HepG2 (cell line): ENCODE data around the gene SLC25A15. TPM values are rescaled to one million over a fixed set of nuclear protein-coding genes. Genes with fewer than 3 reads are reported as not detected.

Experiments used
- ATAC-seq: fragments of 200-7000 bp; cut with Tn5 transposase; 3 replicates; pipeline ENCODE4 v1.9.1; 2020; ENCODE audit warnings: mild to moderate bottlenecking, moderate library complexity
- BruUV-seq: library from RNA; stranded (reverse); fragments of 400-500 nt; replicated peaks from 2 replicates; lab custom pipeline; 2021; lab: Mats Ljungman, UMichigan
- CTCF ChIA-PET: fragments of 300-600 bp; formaldehyde crosslinking; extraction: SDS; loops from one replicate; lab custom pipeline; 2021; ENCODE audit warnings: low total read pairs, inconsistent platforms, low intra/inter-chr PET ratio; lab: Yijun Ruan, JAX
- POLR2A ChIA-PET: fragments of 350-600 bp; sonication (Branson Sonifier 250); formaldehyde crosslinking; loops from one replicate; lab custom pipeline; 2020; ENCODE audit warnings: antibody characterized with exemption, inconsistent platforms; lab: Yijun Ruan, JAX
- DNase-seq: peaks from one replicate; pipeline ENCODE4 v3.0.0-alpha.2; 2015; ENCODE audit warnings: low spot score
- FAIRE-seq: peaks from 3 replicates; lab custom pipeline; 2011; peaks lifted over from hg19 to GRCh38; lab: Jason Lieb, UNC
- H2AFZ ChIP-seq: one replicate; pipeline ENCODE4 v1.6.1; 2011; ENCODE audit warnings: low read length, inconsistent platforms
- H3K27ac ChIP-seq: fragments of 300-600 bp; 3 replicates; pipeline ENCODE4 v1.8.0; 2011; ENCODE audit warnings: mixed run types, mild to moderate bottlenecking, mixed read lengths, low read length, inconsistent platforms; ENCODE audit not compliant: insufficient read depth; ENCODE audit errors: extremely low read length
- H3K27me3 ChIP-seq, 2 experiments: fragments of 200-600 bp in 1 of 2; 2 replicates in 1 of 2; 3 replicates in 1 of 2; pipeline versions ENCODE4 v1.6.0 to v1.8.0; 2011; ENCODE audit warnings: low read length in 2 of 2, mild to moderate bottlenecking in 2 of 2, moderate library complexity in 2 of 2, inconsistent platforms in 1 of 2; ENCODE audit not compliant: insufficient read depth in 2 of 2, control insufficient read depth in 1 of 2
- H3K36me3 ChIP-seq, 2 experiments: fragments of 200-600 bp in 1 of 2; replicated peaks in 1 of 2; 2 replicates in 1 of 2; 3 replicates in 1 of 2; pipeline versions ENCODE4 v1.5.1 to v1.8.0; 2011; ENCODE audit warnings: low read length in 2 of 2, inconsistent platforms in 1 of 2; ENCODE audit not compliant: insufficient read depth in 2 of 2, control insufficient read depth in 1 of 2
- H3K4me1 ChIP-seq: 2 replicates; pipeline ENCODE4 v1.5.1; 2012; ENCODE audit warnings: low read length, inconsistent platforms; ENCODE audit not compliant: insufficient read depth
- H3K4me2 ChIP-seq: 2 replicates; pipeline ENCODE4 v1.6.0; 2011; ENCODE audit warnings: low read depth, low read length, inconsistent platforms
- H3K4me3 ChIP-seq, 3 experiments: fragments of 200-600 bp in 1 of 3; sonication (generic), shearing (Covaris generic) in 1 of 3; replicated peaks in 1 of 3; 2 replicates each; pipeline ENCODE4 v1.5.1; 2011 to 2016; ENCODE audit warnings: low read length in 3 of 3, inconsistent platforms in 2 of 3, low read depth in 2 of 3, mild to moderate bottlenecking in 2 of 3, control low read depth in 1 of 3, mixed read lengths in 1 of 3; ENCODE audit not compliant: insufficient read depth in 1 of 3
- H3K79me2 ChIP-seq: one replicate; pipeline ENCODE4 v1.6.1; 2011; ENCODE audit warnings: low read length, inconsistent platforms; ENCODE audit not compliant: insufficient read depth
- H3K9ac ChIP-seq: 2 replicates; pipeline ENCODE4 v1.6.0; 2011; ENCODE audit warnings: mild to moderate bottlenecking, low read depth, low read length, inconsistent platforms; ENCODE audit not compliant: insufficient read depth
- H3K9me3 ChIP-seq: 2 replicates; pipeline ENCODE4 v1.5.1; 2012; ENCODE audit warnings: mild to moderate bottlenecking, low read length
- H4K20me1 ChIP-seq: 2 replicates; pipeline ENCODE4 v1.6.0; 2011; ENCODE audit warnings: inconsistent platforms, mild to moderate bottlenecking, low read length, moderate library complexity; ENCODE audit not compliant: insufficient read depth
- AGO2 ChIP-seq: fragments of 200-400 bp; formaldehyde crosslinking; optimal IDR thresholded peaks from 2 replicates; pipeline ENCODE3; 2017; ENCODE audit warnings: mild to moderate bottlenecking, low read depth, low read length, moderate library complexity
- PITX1 ChIP-seq: sonication (generic); formaldehyde crosslinking; IDR thresholded peaks from 2 replicates; pipeline ENCODE4 v1.5.1; 2020; ENCODE audit warnings: mild to moderate bottlenecking, missing genetic modification reagents
- TRAFD1 ChIP-seq: sonication (generic); formaldehyde crosslinking; IDR thresholded peaks from 2 replicates; pipeline ENCODE4 v1.5.1; 2020; ENCODE audit warnings: missing genetic modification reagents, mild to moderate bottlenecking, borderline replicate concordance
- ZBTB7A ChIP-seq: sonication (generic); formaldehyde crosslinking; IDR thresholded peaks from 2 replicates; pipeline ENCODE4 v1.8.0; 2022; ENCODE audit warnings: mild to moderate bottlenecking, missing genetic modification reagents
- ZNF816 ChIP-seq: sonication (generic); formaldehyde crosslinking; IDR thresholded peaks from 2 replicates; pipeline ENCODE4 v1.8.0; 2022; ENCODE audit warnings: missing genetic modification reagents, mild to moderate bottlenecking, borderline replicate concordance
- WGBS: methylation state at CpG from one replicate; pipeline ENCODE4 v1.1.6; 2017; ENCODE audit warnings: low lambda C conversion rate; 5-methylcytosine and 5-hydroxymethylcytosine counted together
- in situ Hi-C: cut with HindIII; loops from 2 replicates; pipeline ENCODE4 v1.10.0; 2017; ENCODE audit warnings: low pct_unique_long_range_greater_than_20kb; ENCODE audit not compliant: extremely low pct_ligation_motif_present
- intact Hi-C: fragments of 100-400 bp; cut with micrococcal nuclease; formaldehyde crosslinking; loops from one replicate; pipeline ENCODE4 v1.10.0; 2022; ENCODE audit not compliant: unreplicated experiment
- polyA plus RNA-seq, 8 experiments: library from polyadenylated mRNA; depleted of rRNA in 3 of 8; stranded (reverse) in 7 of 8; unstranded in 1 of 8; fragments of >200 nt; fragmentation: Illumina TruSeq in 4 of 8; extraction: Trizol in 4 of 8; gene quantifications; 2 replicates each; pipeline versions ENCODE4 v1.2.1 to v1.2.3, GENCODE V29; 2011 to 2016; ENCODE audit warnings: low read depth in 4 of 8, missing spikeins in 1 of 8, mixed read lengths in 1 of 8; ENCODE audit not compliant: insufficient read depth in 1 of 8
- total RNA-seq, 5 experiments: library from RNA; depleted of rRNA; stranded (reverse); fragments of >200 nt; fragmentation: Illumina TruSeq; extraction: Trizol; gene quantifications; 2 replicates each; pipeline ENCODE4 v1.2.3, GENCODE V29; 2016; ENCODE audit warnings: low read depth in 1 of 5

SLC25A15 gene
- total and polyA plus RNA-seq, 2 of the 13 experiments (the other 11 are each of a cell fraction or from before 2014, with no cell fraction given) = 17.3 to 39.1 TPM

GRCh38 chr13:40812102-40812501 lies 22.7 kb downstream of the SLC25A15 start:
- Histone ChIP-seq H3K4me1 (peaks cover 15% of the 10 kb centered on the region), H3K79me2 (no peaks in the 10 kb centered on the region), H4K20me1 (no peaks in the 10 kb centered on the region), H2AFZ (no peak overlapping the region), H3K36me3 (peaks cover 7 to 26% of the 10 kb centered on the region in 2 experiments), H3K4me3 (no peak overlapping the region), H3K27ac (no peak overlapping the region)
- intact Hi-C loops = no loop called here
- ATAC-seq (no peak), FAIRE-seq (no peak)
- no TSS peak for BruUV-seq
- CTCF ChIA-PET = no interaction called here
- no peak for TF ChIP-seq TRAFD1 (CRISPR knock-in tag)
- no peak for TF ChIP-seq ZBTB7A (CRISPR knock-in tag)
- TF ChIP-seq PITX1 (CRISPR knock-in tag) = no peak
- no peak for TF ChIP-seq ZNF816 (CRISPR knock-in tag)
- TF ChIP-seq AGO2 = no peak
- TF ChIP-seq, all 625 proteins: peak for 0
- Histone ChIP-seq H3K9me3 (no peaks in the 10 kb centered on the region), H3K9ac (no peak overlapping the region), H3K4me2 (no peak overlapping the region), H3K27me3 (no peaks in the 10 kb centered on the region)
- no peak for DNase-seq
- 97% methylated on average over 4 of the region's 4 CpGs for WGBS
- in situ Hi-C loops = no loop called here
- POLR2A ChIA-PET = interaction anchor here (3.6 kb wide), 1 partner anchor 22 kb away, joined by 20 read pairs; the partner anchor contains the start of gene SLC25A15
